ENCODE results near the gene ZNF521.

The ZNF521 gene

GRCh38 chr18:25102662-25103061, 249.3 kb downstream of the ZNF521 start:
- DNase-seq (ENCODE audit: extremely low read depth, insufficient read length) = no peak
- H3K36me3 ChIP-seq (ENCODE audit: control insufficient read depth, insufficient read depth, low read length) = no peaks in the 10 kb centered on the region
- H3K27me3 ChIP-seq (replicated peaks; ENCODE audit: control insufficient read depth, insufficient read depth, low read length) = no peaks in the 10 kb centered on the region
- no peak overlapping the region for H3K4me3 ChIP-seq (replicated peaks; ENCODE audit: low read depth, low read length)
- TF ChIP-seq, protein P1, sequence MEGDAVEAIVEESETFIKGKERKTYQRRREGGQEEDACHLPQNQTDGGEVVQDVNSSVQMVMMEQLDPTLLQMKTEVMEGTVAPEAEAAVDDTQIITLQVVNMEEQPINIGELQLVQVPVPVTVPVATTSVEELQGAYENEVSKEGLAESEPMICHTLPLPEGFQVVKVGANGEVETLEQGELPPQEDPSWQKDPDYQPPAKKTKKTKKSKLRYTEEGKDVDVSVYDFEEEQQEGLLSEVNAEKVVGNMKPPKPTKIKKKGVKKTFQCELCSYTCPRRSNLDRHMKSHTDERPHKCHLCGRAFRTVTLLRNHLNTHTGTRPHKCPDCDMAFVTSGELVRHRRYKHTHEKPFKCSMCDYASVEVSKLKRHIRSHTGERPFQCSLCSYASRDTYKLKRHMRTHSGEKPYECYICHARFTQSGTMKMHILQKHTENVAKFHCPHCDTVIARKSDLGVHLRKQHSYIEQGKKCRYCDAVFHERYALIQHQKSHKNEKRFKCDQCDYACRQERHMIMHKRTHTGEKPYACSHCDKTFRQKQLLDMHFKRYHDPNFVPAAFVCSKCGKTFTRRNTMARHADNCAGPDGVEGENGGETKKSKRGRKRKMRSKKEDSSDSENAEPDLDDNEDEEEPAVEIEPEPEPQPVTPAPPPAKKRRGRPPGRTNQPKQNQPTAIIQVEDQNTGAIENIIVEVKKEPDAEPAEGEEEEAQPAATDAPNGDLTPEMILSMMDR (IDR thresholded peaks at IDR 0.05; ENCODE audit: insufficient read depth, low read length, poor library complexity, severe bottlenecking) = no peak

DNA sequence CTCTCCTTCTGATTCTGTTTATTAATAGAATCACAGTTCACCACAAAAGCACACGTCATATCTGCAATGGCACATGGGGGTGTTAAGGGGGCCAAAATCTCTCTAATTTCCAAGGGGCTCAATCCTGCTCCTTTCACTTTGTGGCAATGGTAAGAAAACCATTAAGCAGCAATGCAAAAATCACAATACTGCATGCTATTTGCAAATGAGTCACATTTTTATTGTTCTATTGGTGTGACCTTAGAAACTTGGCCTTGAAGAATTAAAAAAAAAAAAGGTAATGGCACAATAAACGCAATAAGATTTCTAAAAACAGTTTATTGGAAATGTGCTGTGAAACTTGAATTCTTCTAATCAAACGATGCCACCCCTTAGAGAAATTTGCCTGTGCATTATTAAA, 251.5 kb downstream of the ZNF521 start:
- no peaks in the 10 kb centered on the region for H3K36me3 ChIP-seq (ENCODE audit: control insufficient read depth, insufficient read depth, low read length)
- no peak overlapping the region for H3K4me3 ChIP-seq (replicated peaks; ENCODE audit: low read depth, low read length)
- no peak for DNase-seq (ENCODE audit: extremely low read depth, insufficient read length)
- TF ChIP-seq, protein P1 (IDR thresholded peaks at IDR 0.05; ENCODE audit: insufficient read depth, low read length, poor library complexity, severe bottlenecking) = no peak
- no peaks in the 10 kb centered on the region for H3K27me3 ChIP-seq (replicated peaks; ENCODE audit: control insufficient read depth, insufficient read depth, low read length)

GRCh38 chr18:25099895-25100294, 252.1 kb downstream of the ZNF521 start:
- H3K27me3 ChIP-seq (replicated peaks; ENCODE audit: control insufficient read depth, insufficient read depth, low read length) = no peaks in the 10 kb centered on the region
- TF ChIP-seq, protein P1 (IDR thresholded peaks at IDR 0.05; ENCODE audit: insufficient read depth, low read length, poor library complexity, severe bottlenecking) = no peak
- no peak for DNase-seq (ENCODE audit: extremely low read depth, insufficient read length)

GRCh38 chr18:25097569-25098056, 254.4 kb downstream of the ZNF521 start:
- H3K36me3 ChIP-seq (ENCODE audit: control insufficient read depth, insufficient read depth, low read length) = no peaks in the 10 kb centered on the region
- TF ChIP-seq, protein P1 (IDR thresholded peaks at IDR 0.05; ENCODE audit: insufficient read depth, low read length, poor library complexity, severe bottlenecking) = no peak
- H3K4me3 ChIP-seq (replicated peaks; ENCODE audit: low read depth, low read length) = no peak overlapping the region
- no peaks in the 10 kb centered on the region for H3K27me3 ChIP-seq (replicated peaks; ENCODE audit: control insufficient read depth, insufficient read depth, low read length)
- no peak for DNase-seq (ENCODE audit: extremely low read depth, insufficient read length)

More at GRCh38 chr18:25099895-25100294, 252.1 kb downstream of the ZNF521 start:
- H3K4me3 ChIP-seq (replicated peaks; ENCODE audit: low read depth, low read length) = no peak overlapping the region
- H3K36me3 ChIP-seq (ENCODE audit: control insufficient read depth, insufficient read depth, low read length) = no peaks in the 10 kb centered on the region

- no peak overlapping the region for H3K4me3 ChIP-seq (replicated peaks; ENCODE audit: low read depth, low read length)
- no peak for DNase-seq (ENCODE audit: extremely low read depth, insufficient read length)
- H3K36me3 ChIP-seq (ENCODE audit: control insufficient read depth, insufficient read depth, low read length) = no peaks in the 10 kb centered on the region
- no peaks in the 10 kb centered on the region for H3K27me3 ChIP-seq (replicated peaks; ENCODE audit: control insufficient read depth, insufficient read depth, low read length)
- TF ChIP-seq, protein P1 (IDR thresholded peaks at IDR 0.05; ENCODE audit: insufficient read depth, low read length, poor library complexity, severe bottlenecking) = no peak
These were observed 254.9 kb downstream of the ZNF521 start for GRCh38 chr18:25097057-25097456.

DNA sequence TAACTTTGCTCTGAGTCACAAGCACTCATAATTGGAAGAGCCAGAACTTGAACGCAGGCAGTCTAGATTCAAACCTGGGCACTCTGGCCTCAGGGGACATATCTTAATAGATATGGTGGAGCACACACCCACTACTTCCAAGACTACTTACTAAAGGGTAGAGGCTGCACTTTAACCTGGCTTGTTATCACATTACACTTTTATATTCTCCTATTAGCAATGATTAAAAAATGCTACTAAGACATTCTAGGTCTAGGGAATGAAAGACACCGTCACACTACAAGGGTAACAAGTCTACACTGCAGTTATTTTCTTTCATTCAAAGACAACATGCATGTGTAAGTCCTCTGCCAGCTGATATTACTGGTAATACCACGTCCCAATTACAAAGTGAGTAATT, 258.8 kb downstream of the ZNF521 start:
- Histone ChIP-seq H3K27me3 (replicated peaks; ENCODE audit: control insufficient read depth, insufficient read depth, low read length) (no peaks in the 10 kb centered on the region), H3K4me3 (replicated peaks; ENCODE audit: low read depth, low read length) (no peak overlapping the region), H3K36me3 (ENCODE audit: control insufficient read depth, insufficient read depth, low read length) (no peaks in the 10 kb centered on the region)
- DNase-seq (ENCODE audit: extremely low read depth, insufficient read length) = no peak
- TF ChIP-seq, protein P1 (IDR thresholded peaks at IDR 0.05; ENCODE audit: insufficient read depth, low read length, poor library complexity, severe bottlenecking) = no peak
